Panc1 (cell line): ENCODE results near the gene ENGASE. TPM values are rescaled to one million over a fixed set of nuclear protein-coding genes. Genes with fewer than 3 reads are reported as not detected.
"Not testable (repeated sequence)": the region's sequence is repeated elsewhere in the genome, so short reads cannot be mapped to it uniquely, and the experiment has no call there.

ENCODE experiments used
- ATAC-seq: fragments of 200-7000 bp; cut with Tn5 transposase; 2 replicates; pipeline ENCODE4 v1.9.1; 2020; ENCODE audit warnings: mild to moderate bottlenecking, moderate library complexity
- BruUV-seq: library from RNA; stranded (reverse); fragments of 400-500 nt; replicated peaks from 2 replicates; lab custom pipeline; 2021; lab: Mats Ljungman, UMichigan
- CTCF ChIA-PET: fragments of 300-600 bp; sonication (Branson Sonifier 250); formaldehyde crosslinking; loops from one replicate; lab custom pipeline; 2022; ENCODE audit warnings: antibody characterized with exemption; lab: Charles Lee
- POLR2A ChIA-PET: fragments of 300-600 bp; sonication (Branson Sonifier 250); formaldehyde crosslinking; loops from one replicate; lab custom pipeline; 2022; ENCODE audit warnings: antibody characterized with exemption; lab: Charles Lee
- DNase-seq: peaks from one replicate; pipeline ENCODE4 v3.0.0-alpha.2; 2010; ENCODE audit warnings: low read depth, low spot score
- H3K27ac ChIP-seq: 2 replicates; pipeline ENCODE4 v1.5.1; 2011; ENCODE audit warnings: mild to moderate bottlenecking, low read length, inconsistent platforms
- H3K27me3 ChIP-seq: fragments of 200-500 bp; sonication (Bioruptor generic); 2 replicates; pipeline ENCODE4 v1.6.0; 2014; ENCODE audit warnings: low read length, inconsistent platforms; ENCODE audit not compliant: control insufficient read depth, insufficient read depth
- H3K36me3 ChIP-seq: fragments of 200-500 bp; sonication (Bioruptor generic); 2 replicates; pipeline ENCODE4 v1.5.1; 2014; ENCODE audit warnings: inconsistent platforms, mild to moderate bottlenecking, low read length, moderate library complexity; ENCODE audit not compliant: control insufficient read depth, insufficient read depth
- H3K4me1 ChIP-seq: 2 replicates; pipeline ENCODE4 v1.5.1; 2011; ENCODE audit warnings: inconsistent platforms, mild to moderate bottlenecking, low read length, moderate library complexity; ENCODE audit not compliant: control insufficient read depth, insufficient read depth
- H3K4me3 ChIP-seq, 2 experiments: 2 replicates each; pipeline ENCODE4 v1.5.1; 2011 to 2012; ENCODE audit warnings: low read depth in 2 of 2, low read length in 2 of 2, mild to moderate bottlenecking in 2 of 2, inconsistent platforms in 1 of 2, moderate library complexity in 1 of 2
- H3K9me3 ChIP-seq: fragments of 200-500 bp; sonication (Bioruptor generic); 2 replicates; pipeline ENCODE4 v1.5.1; 2014; ENCODE audit warnings: low read depth, mild to moderate bottlenecking, inconsistent platforms, low read length, moderate library complexity; ENCODE audit not compliant: control insufficient read depth, insufficient read depth
- POLR2AphosphoS5 ChIP-seq: IDR thresholded peaks from 2 replicates; pipeline ENCODE4 v1.6.1; 2012; ENCODE audit warnings: mild to moderate bottlenecking, low read depth, low read length, moderate library complexity
- SIN3A ChIP-seq: IDR thresholded peaks from 2 replicates; pipeline ENCODE4 v1.6.1; 2012; ENCODE audit warnings: low read depth, mild to moderate bottlenecking, low read length, moderate library complexity, borderline replicate concordance; ENCODE audit not compliant: insufficient read depth
- TCF7L2 ChIP-seq: IDR thresholded peaks from 2 replicates; pipeline ENCODE4 v1.6.1; 2011; ENCODE audit warnings: mild to moderate bottlenecking, low read depth, low read length, inconsistent platforms
- in situ Hi-C: cut with HindIII; loops from 2 replicates; pipeline ENCODE4 v1.10.0; 2016; ENCODE audit warnings: low sequenced_read_pairs, low pct_unique_long_range_greater_than_20kb
- intact Hi-C: fragments of 100-400 bp; cut with micrococcal nuclease; formaldehyde crosslinking; loops from one replicate; pipeline ENCODE4 v1.10.0; 2022; ENCODE audit not compliant: unreplicated experiment
- total RNA-seq: library from RNA; stranded (reverse); gene quantifications from one replicate; pipeline ENCODE4 v1.2.1, GENCODE V29; 2021; ENCODE audit not compliant: unreplicated experiment
- TF ChIP-seq, protein P1 (sequence below): fragments of 450-650 bp; IDR thresholded peaks from 2 replicates; pipeline ENCODE4 v1.5.1; 2017; ENCODE audit warnings: mild to moderate bottlenecking
- TF ChIP-seq, protein P2 (sequence below), 2 experiments: IDR thresholded peaks; 2 replicates each; pipeline ENCODE4 v1.6.1; 2011 to 2012; ENCODE audit warnings: low read depth in 2 of 2, control low read depth in 1 of 2, low read length in 1 of 2, mild to moderate bottlenecking in 1 of 2, moderate library complexity in 1 of 2; ENCODE audit not compliant: insufficient read depth in 1 of 2

Gene ENGASE
- total RNA-seq, 1 experiment from 2014 or later = 32.3 TPM

DNA sequence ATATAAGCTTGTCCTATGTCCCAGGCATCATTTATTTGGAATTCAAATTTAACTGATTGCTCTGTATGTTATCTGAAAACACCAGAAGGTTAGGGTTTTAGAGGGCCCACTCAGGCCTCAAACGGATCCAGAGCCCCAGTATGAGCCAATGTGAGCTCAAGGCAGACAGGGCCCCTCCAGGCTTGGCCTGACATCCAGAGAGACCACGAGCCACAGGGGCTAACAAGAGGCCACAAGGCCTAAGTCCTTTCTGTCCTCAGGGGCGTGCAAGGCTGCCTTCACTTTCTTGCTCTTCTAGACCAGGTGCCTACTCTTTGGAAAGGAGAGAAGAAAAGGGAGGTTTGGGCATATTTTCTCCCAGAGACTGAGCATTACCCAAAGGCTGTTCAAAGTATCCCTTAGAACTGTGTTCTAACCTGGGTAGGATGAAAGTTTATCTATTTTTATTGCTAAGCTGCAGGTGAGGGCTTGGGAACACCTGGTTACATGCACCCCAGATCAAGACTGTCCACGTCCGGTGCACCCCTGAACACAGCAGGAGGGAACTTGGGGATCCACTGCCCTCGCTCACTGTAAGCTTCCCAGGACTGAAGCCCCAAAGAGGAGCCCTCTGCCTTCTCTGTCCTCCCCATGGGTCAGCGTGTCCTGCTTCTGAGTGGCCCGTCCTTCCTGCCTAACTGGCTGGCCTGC is 1.5 kb upstream of the ENGASE start:
- Histone ChIP-seq H3K9me3 (no peaks in the 10 kb centered on the region), H3K27me3 (no peaks in the 10 kb centered on the region), H3K4me3 (no peak overlapping the region), H3K4me1 (peaks cover 5% of the 10 kb centered on the region; the same call in 1 of the 2 replicates), H3K36me3 (no peaks in the 10 kb centered on the region), H3K27ac (no peak overlapping the region)
- DNase-seq = no peak
- CTCF ChIA-PET = interaction anchor here (0.5 to 1.0 kb wide), 3 partner anchors 28 to 799 kb away, joined by 3 to 12 read pairs (median 4); no protein-coding TSS in a partner anchor
- intact Hi-C loops = no loop called here
- in situ Hi-C loops = no loop called here
- TF ChIP-seq, protein P1, sequence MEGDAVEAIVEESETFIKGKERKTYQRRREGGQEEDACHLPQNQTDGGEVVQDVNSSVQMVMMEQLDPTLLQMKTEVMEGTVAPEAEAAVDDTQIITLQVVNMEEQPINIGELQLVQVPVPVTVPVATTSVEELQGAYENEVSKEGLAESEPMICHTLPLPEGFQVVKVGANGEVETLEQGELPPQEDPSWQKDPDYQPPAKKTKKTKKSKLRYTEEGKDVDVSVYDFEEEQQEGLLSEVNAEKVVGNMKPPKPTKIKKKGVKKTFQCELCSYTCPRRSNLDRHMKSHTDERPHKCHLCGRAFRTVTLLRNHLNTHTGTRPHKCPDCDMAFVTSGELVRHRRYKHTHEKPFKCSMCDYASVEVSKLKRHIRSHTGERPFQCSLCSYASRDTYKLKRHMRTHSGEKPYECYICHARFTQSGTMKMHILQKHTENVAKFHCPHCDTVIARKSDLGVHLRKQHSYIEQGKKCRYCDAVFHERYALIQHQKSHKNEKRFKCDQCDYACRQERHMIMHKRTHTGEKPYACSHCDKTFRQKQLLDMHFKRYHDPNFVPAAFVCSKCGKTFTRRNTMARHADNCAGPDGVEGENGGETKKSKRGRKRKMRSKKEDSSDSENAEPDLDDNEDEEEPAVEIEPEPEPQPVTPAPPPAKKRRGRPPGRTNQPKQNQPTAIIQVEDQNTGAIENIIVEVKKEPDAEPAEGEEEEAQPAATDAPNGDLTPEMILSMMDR = no peak
- TF ChIP-seq, protein P2, sequence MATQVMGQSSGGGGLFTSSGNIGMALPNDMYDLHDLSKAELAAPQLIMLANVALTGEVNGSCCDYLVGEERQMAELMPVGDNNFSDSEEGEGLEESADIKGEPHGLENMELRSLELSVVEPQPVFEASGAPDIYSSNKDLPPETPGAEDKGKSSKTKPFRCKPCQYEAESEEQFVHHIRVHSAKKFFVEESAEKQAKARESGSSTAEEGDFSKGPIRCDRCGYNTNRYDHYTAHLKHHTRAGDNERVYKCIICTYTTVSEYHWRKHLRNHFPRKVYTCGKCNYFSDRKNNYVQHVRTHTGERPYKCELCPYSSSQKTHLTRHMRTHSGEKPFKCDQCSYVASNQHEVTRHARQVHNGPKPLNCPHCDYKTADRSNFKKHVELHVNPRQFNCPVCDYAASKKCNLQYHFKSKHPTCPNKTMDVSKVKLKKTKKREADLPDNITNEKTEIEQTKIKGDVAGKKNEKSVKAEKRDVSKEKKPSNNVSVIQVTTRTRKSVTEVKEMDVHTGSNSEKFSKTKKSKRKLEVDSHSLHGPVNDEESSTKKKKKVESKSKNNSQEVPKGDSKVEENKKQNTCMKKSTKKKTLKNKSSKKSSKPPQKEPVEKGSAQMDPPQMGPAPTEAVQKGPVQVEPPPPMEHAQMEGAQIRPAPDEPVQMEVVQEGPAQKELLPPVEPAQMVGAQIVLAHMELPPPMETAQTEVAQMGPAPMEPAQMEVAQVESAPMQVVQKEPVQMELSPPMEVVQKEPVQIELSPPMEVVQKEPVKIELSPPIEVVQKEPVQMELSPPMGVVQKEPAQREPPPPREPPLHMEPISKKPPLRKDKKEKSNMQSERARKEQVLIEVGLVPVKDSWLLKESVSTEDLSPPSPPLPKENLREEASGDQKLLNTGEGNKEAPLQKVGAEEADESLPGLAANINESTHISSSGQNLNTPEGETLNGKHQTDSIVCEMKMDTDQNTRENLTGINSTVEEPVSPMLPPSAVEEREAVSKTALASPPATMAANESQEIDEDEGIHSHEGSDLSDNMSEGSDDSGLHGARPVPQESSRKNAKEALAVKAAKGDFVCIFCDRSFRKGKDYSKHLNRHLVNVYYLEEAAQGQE (IDR thresholded peaks at IDR 0.05; ENCODE audit: insufficient read depth in 1 of 2, low read depth in 2 of 2, low read length in 1 of 2) = no peak
- no peak for TF ChIP-seq TCF7L2
- no peak for TF ChIP-seq SIN3A
- TF ChIP-seq POLR2AphosphoS5 = no peak
- ATAC-seq = no peak
- POLR2A ChIA-PET = interaction anchor here (0.6 kb wide), 1 partner anchor 25 kb away, joined by 3 read pairs; no protein-coding TSS in a partner anchor
- no TSS peak for BruUV-seq

GRCh38 chr17:79073706-79074088 is 927 bp upstream of the ENGASE start:
- TF ChIP-seq, protein P2 (IDR thresholded peaks at IDR 0.05; ENCODE audit: insufficient read depth in 1 of 2, low read depth in 2 of 2, low read length in 1 of 2) = no peak
- TF ChIP-seq POLR2AphosphoS5 = no peak
- TF ChIP-seq TCF7L2 = no peak
- TF ChIP-seq, protein P1 = no peak
- TF ChIP-seq SIN3A = no peak
- ATAC-seq (no peak), DNase-seq (no peak)
- H3K9me3 ChIP-seq = no peaks in the 10 kb centered on the region
- H3K4me1 ChIP-seq = peaks cover 5% of the 10 kb centered on the region; the same call in 1 of the 2 replicates
- H3K27ac ChIP-seq = no peak overlapping the region
- POLR2A ChIA-PET = no interaction called here
- H3K36me3 ChIP-seq = no peaks in the 10 kb centered on the region
- CTCF ChIA-PET = interaction anchor here (0.6 kb wide), 1 partner anchor 798 kb away, joined by 3 read pairs; no protein-coding TSS in a partner anchor
- no peak overlapping the region for H3K4me3 ChIP-seq
- in situ Hi-C loops (no loop called here), intact Hi-C loops (no loop called here)
- no peaks in the 10 kb centered on the region for H3K27me3 ChIP-seq
- no TSS peak for BruUV-seq

GRCh38 chr17:79074121-79074648 is 439 bp upstream of the ENGASE start:
- H3K9me3 ChIP-seq, BruUV-seq, in situ Hi-C loops, intact Hi-C loops, H3K27me3 ChIP-seq, H3K36me3 ChIP-seq, H3K4me1 ChIP-seq, ATAC-seq: not testable (repeated sequence)
- DNase-seq = peak; percentile 39
- CTCF ChIA-PET = interaction anchor here (0.6 to 1.2 kb wide), 3 partner anchors 25 to 318 kb away, joined by 3 to 7 read pairs (median 3); no protein-coding TSS in a partner anchor
- POLR2A ChIA-PET = interaction anchor here (0.6 kb wide), 1 partner anchor 11 kb away, joined by 3 read pairs; no protein-coding TSS in a partner anchor
- H3K27ac ChIP-seq = peak overlapping the region; percentile 37; the same call in 1 of the 2 replicates
- H3K4me3 ChIP-seq = peak overlapping the region; percentile 65 to 66
